Measurements from ENCODE around the gene NAB2.
A peak's percentile ranks its signal among the peaks of the same experiment; 100 is the strongest.

NAB2 gene

GRCh38 chr12:57092529-57092862 lies 3.6 kb downstream of the NAB2 start:
- Mint-ChIP-seq H3K27me3 (no peaks in the 10 kb centered on the region), H3K4me3 (no peak overlapping the region), H3K36me3 (ENCODE audit: insufficient read depth) (peaks cover 35% of the 10 kb centered on the region), H3K27ac (peak overlapping the region; percentile 29 to 91), H3K4me1 (ENCODE audit: low read depth in 2 of 2) (peaks cover 28 to 40% of the 10 kb centered on the region in 2 donors), H3K9me3 (no peaks in the 10 kb centered on the region)
- ATAC-seq (replicated peaks), result no peak
- no peak for DNase-seq

DNA sequence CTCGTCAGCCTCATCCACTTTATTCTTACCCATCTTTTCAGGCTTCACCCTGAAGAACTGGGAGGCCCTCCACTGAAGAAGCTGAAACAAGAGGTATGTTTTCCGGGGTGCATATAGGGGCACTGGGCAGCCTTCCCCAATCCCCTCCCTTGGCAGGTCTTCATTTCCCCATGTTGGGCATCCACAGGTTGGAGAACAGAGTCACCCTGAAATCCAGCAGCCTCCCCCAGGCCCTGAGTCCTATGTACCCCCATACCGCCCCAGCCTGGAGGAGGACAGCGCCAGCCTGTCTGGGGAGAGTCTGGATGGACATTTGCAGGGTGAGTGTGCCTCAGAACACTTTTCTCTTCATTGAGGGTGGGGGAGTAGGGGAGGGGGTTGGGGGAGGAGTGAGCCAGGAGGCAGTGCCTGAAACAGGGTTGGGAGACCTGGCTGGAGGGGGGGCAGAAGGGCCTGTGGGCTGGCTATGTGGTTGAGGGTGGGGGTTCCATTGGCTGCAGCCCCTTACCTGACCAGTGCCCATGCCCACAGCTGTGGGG lies 4.0 kb downstream of the NAB2 start:
- Mint-ChIP-seq H3K4me1 (ENCODE audit: low read depth in 2 of 2) (peaks cover 25 to 38% of the 10 kb centered on the region in 2 donors), H3K27ac (peak overlapping the region; percentile 29 to 91), H3K4me3 (no peak overlapping the region), H3K9me3 (no peaks in the 10 kb centered on the region), H3K36me3 (ENCODE audit: insufficient read depth) (peaks cover 35% of the 10 kb centered on the region), H3K27me3 (no peaks in the 10 kb centered on the region)
- ATAC-seq (replicated peaks) (no peak), DNase-seq (no peak)

- Mint-ChIP-seq H3K27ac (peak overlapping the region; percentile 90 to 91), H3K4me1 (ENCODE audit: low read depth in 2 of 2) (peaks cover 20 to 33% of the 10 kb centered on the region in 2 donors)
Measured at GRCh38 chr12:57093415-57094207, 4.7 kb downstream of the NAB2 start.

GRCh38 chr12:57094208-57095160 lies 5.6 kb downstream of the NAB2 start:
- ATAC-seq (replicated peaks) (no peak), DNase-seq (no peak)
- Mint-ChIP-seq H3K9me3 (no peaks in the 10 kb centered on the region), H3K27ac (peak overlapping the region; percentile 90 to 91), H3K27me3 (no peaks in the 10 kb centered on the region), H3K36me3 (ENCODE audit: insufficient read depth) (peaks cover 38% of the 10 kb centered on the region), H3K4me3 (no peak overlapping the region), H3K4me1 (ENCODE audit: low read depth in 2 of 2) (peaks cover 16 to 34% of the 10 kb centered on the region in 2 donors)

More at GRCh38 chr12:57093415-57094207, 4.7 kb downstream of the NAB2 start:
- peak overlapping the region; percentile 66 to 68 for H3K4me3 Mint-ChIP-seq
- H3K36me3 Mint-ChIP-seq (ENCODE audit: insufficient read depth), result peaks cover 31% of the 10 kb centered on the region
- H3K9me3 Mint-ChIP-seq, result no peaks in the 10 kb centered on the region
- no peaks in the 10 kb centered on the region for H3K27me3 Mint-ChIP-seq
- DNase-seq (peak in 2 of 3 experiments; percentile 29 to 36), ATAC-seq (replicated peaks) (peak; percentile 58)

DNA sequence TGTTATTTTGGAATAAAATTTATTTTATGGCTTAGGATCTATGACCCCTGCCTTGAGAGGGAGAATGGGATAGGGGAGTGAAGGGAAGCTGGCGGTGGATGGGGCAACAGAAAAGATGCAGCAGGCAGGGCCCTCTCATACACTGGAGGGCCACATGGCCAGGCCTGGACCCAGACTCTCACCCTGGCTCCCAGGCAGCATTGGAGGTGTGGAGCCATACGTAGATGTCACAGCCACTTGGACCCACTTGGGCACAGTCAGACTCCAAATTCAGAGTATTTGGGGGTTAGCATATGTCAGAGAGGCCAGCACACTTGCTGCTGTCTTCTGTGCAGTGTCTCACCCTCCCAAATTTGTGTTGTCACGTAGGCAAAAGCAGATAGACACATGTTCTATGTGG lies 6.5 kb downstream of the NAB2 start:
- no peak for ATAC-seq (replicated peaks)
- peak overlapping the region; percentile 56 to 91 for H3K27ac Mint-ChIP-seq
- H3K4me1 Mint-ChIP-seq (ENCODE audit: low read depth in 2 of 2), result peaks cover 13 to 27% of the 10 kb centered on the region in 2 donors

DNA sequence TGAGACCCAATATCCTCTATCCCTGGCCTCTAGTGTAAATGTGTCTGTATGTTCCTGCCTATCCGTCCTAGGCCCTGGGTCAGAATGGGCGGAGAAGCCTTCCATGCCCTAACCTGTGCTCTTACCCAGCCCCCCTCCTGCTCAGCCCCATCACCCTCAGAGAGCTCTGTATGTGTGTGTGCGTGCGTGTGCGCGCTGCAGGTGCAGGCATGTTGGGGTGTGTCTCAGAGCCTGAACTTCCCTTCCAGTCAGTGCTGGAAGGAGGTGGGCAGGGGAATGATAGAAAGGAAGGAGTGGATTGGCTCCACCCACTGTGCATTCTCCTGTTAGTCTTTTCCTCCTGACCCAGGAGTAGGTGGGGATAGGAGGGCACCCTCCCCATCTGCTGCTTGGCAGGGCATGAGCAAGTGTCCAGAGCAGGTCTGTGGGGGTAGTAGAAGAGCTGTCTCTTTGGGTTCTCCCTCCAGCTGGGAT lies 7.2 kb downstream of the NAB2 start:
- no peak for DNase-seq
- Mint-ChIP-seq H3K4me1 (ENCODE audit: low read depth in 2 of 2) (peaks cover 15 to 21% of the 10 kb centered on the region in 2 donors), H3K4me3 (no peak overlapping the region), H3K27ac (peak overlapping the region; percentile 11 to 38), H3K9me3 (no peaks in the 10 kb centered on the region), H3K36me3 (ENCODE audit: insufficient read depth) (peaks cover 49% of the 10 kb centered on the region), H3K27me3 (no peaks in the 10 kb centered on the region)
- ATAC-seq (replicated peaks), result no peak

More for the DNA sequence above, 6.5 kb downstream of the NAB2 start:
- Mint-ChIP-seq H3K36me3 (ENCODE audit: insufficient read depth) (peaks cover 46% of the 10 kb centered on the region), H3K4me3 (no peak overlapping the region), H3K9me3 (no peaks in the 10 kb centered on the region), H3K27me3 (no peaks in the 10 kb centered on the region)
- no peak for DNase-seq

DNA sequence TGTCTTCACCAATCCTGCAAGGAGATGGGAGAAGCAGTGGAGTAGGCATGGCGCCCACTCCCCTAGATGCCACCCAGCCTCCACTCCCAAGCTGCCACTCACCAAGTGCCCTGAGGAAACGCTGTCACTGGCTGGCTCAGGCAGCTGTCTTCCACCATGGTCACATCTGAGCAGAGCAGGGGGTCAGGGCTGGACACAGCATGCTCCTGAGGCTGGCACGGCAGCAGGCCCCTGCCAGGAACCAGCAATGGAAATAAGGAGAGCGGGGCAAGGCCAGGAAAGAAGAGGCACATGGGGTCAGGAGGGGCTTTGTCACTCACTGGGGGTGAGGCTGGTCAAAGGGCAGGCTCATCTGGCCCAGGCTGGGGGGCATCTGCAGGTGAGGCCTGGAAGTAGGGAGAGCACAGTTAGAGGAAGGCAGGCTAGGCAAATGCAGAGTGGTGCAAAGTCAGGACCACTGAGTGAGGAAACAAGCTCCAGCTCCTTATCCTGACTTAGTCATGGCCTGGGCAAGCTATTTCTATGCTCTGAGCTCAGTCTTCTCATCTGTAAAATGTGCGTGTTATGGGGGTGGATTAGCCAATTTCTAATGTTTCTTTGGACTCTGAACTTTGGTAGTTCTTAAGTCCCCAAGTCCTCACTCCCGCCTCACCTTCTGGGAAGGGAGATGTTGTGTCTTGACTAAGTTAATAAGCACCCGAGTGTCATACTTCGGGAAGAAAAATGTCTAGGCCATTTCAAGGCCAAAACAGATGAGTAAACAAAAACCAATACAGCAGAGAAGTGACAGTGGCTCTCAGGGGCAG lies 8.0 kb downstream of the NAB2 start:
- Mint-ChIP-seq H3K4me3 (no peak overlapping the region), H3K36me3 (ENCODE audit: insufficient read depth) (peaks cover 57% of the 10 kb centered on the region), H3K27me3 (no peaks in the 10 kb centered on the region), H3K4me1 (ENCODE audit: low read depth in 2 of 2) (peaks cover 15 to 22% of the 10 kb centered on the region in 2 donors), H3K9me3 (no peaks in the 10 kb centered on the region), H3K27ac (peak overlapping the region in 1 of 2 donors; percentile 11)
- ATAC-seq (replicated peaks) (no peak), DNase-seq (no peak)

DNA sequence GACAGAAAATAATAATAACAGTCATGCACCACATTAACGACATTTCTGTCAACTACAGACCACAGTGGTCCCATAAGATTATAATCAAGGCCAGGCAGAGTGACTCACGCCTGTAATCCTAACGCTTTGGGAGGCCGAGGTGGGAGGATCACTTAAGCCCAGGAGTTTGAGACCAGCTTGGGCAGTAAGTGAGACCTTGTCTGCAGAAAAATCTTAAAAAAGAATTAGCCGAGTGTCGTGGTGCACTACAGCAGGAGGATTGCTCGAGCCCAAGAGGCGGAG lies 8.6 kb downstream of the NAB2 start:
- peaks cover 15 to 21% of the 10 kb centered on the region in 2 donors for H3K4me1 Mint-ChIP-seq (ENCODE audit: low read depth in 2 of 2)
- H3K27ac Mint-ChIP-seq, result no peak overlapping the region
- no peak overlapping the region for H3K4me3 Mint-ChIP-seq
- H3K9me3 Mint-ChIP-seq, result no peaks in the 10 kb centered on the region
- H3K27me3 Mint-ChIP-seq, result no peaks in the 10 kb centered on the region
- ATAC-seq (replicated peaks), result no peak
- no peak for DNase-seq
- H3K36me3 Mint-ChIP-seq (ENCODE audit: insufficient read depth), result peaks cover 63% of the 10 kb centered on the region

- Mint-ChIP-seq H3K4me3 (no peak overlapping the region), H3K27me3 (no peaks in the 10 kb centered on the region), H3K36me3 (ENCODE audit: insufficient read depth) (peaks cover 67% of the 10 kb centered on the region), H3K9me3 (no peaks in the 10 kb centered on the region), H3K27ac (peak overlapping the region; percentile 81 to 82), H3K4me1 (ENCODE audit: low read depth in 2 of 2) (peaks cover 8 to 13% of the 10 kb centered on the region in 2 donors)
- DNase-seq (no peak), ATAC-seq (replicated peaks) (no peak)
Measured at GRCh38 chr12:57098546-57098945, 9.6 kb downstream of the NAB2 start.

GRCh38 chr12:57099047-57099714 lies 10.3 kb downstream of the NAB2 start:
- H3K4me3 Mint-ChIP-seq, result no peak overlapping the region
- no peaks in the 10 kb centered on the region for H3K9me3 Mint-ChIP-seq
- no peaks in the 10 kb centered on the region for H3K27me3 Mint-ChIP-seq
- ATAC-seq (replicated peaks) (no peak), DNase-seq (no peak)
- peak overlapping the region; percentile 81 to 82 for H3K27ac Mint-ChIP-seq
- peaks cover 4 to 10% of the 10 kb centered on the region in 2 donors for H3K4me1 Mint-ChIP-seq (ENCODE audit: low read depth in 2 of 2)
- H3K36me3 Mint-ChIP-seq (ENCODE audit: insufficient read depth), result peaks cover 72% of the 10 kb centered on the region

DNA sequence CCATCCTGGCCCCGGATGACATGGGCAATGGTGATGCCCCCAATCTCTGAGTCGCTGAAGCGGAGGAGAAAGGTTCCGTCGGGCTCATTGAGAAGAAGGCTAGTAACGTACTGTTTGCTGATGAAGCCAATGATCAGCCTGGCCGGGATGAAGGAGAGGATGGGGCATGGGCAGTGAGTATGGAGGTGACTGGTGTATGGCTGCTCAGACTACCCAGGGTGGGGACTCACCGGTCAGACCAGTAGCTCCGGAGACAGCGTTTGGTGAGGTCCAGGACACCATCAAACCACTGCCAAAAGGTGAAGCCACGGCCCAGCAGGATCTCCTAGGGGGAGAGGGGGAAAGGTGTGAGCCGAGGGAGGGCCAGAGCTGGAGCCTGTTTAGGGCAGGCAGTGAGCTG lies 10.9 kb downstream of the NAB2 start:
- Mint-ChIP-seq H3K27me3 (no peaks in the 10 kb centered on the region), H3K9me3 (no peaks in the 10 kb centered on the region), H3K36me3 (ENCODE audit: insufficient read depth) (peaks cover 77% of the 10 kb centered on the region), H3K4me1 (ENCODE audit: low read depth in 2 of 2) (peaks cover 4 to 13% of the 10 kb centered on the region in 2 donors), H3K4me3 (no peak overlapping the region), H3K27ac (peak overlapping the region; percentile 81 to 83)
- ATAC-seq (replicated peaks) (no peak), DNase-seq (no peak)

DNA sequence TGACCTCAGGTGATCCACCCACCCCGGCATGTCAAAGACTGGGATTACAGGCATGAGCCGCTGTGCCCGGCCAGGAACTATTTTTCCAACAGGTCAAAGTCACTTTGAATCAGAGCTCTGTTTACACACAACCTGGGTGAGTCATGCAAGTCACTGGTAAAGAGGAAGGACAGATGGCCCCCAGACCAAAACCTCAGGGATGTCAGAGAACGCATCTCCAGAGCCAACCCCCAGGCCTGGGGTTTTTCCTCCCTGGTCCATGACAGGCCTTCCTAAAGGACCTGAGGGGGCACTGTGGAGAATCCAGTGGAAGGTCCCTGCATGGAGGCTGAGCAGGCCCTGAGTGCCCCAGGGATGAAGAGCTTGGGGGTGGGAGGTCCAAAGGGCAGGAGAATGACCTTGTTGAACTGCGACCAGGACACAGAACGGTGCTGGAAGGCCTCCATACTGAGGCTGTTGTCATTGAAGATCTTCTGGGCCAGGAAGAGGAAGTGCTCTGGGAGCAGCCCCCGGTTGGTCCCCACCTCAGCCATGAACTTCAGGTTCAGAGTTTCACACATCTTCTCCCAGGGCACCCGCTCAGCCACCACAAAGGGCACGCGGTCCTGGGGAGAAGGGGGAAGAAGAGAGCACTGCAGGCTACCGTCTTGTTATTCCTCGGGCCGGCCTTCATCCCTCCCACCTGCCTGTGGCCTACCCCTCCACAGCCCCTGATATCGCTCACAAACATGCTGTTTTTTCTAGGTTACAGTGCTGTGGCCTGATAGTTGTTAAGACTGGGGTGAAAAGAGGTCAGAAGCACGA lies 13.2 kb downstream of the NAB2 start:
- Mint-ChIP-seq H3K4me3 (peak overlapping the region in 1 of 2 donors; percentile 36), H3K4me1 (ENCODE audit: low read depth in 2 of 2) (peaks cover 12 to 19% of the 10 kb centered on the region in 2 donors), H3K9me3 (no peaks in the 10 kb centered on the region), H3K27me3 (no peaks in the 10 kb centered on the region), H3K27ac (peak overlapping the region; percentile 54 to 57), H3K36me3 (ENCODE audit: insufficient read depth) (peaks cover 77% of the 10 kb centered on the region)
- ATAC-seq (replicated peaks) (peak; percentile 78), DNase-seq (no peak)

Data from effector memory CD8-positive, alpha-beta T cell (primary cell).